ENCODE results near the gene CAPN12.

DNA sequence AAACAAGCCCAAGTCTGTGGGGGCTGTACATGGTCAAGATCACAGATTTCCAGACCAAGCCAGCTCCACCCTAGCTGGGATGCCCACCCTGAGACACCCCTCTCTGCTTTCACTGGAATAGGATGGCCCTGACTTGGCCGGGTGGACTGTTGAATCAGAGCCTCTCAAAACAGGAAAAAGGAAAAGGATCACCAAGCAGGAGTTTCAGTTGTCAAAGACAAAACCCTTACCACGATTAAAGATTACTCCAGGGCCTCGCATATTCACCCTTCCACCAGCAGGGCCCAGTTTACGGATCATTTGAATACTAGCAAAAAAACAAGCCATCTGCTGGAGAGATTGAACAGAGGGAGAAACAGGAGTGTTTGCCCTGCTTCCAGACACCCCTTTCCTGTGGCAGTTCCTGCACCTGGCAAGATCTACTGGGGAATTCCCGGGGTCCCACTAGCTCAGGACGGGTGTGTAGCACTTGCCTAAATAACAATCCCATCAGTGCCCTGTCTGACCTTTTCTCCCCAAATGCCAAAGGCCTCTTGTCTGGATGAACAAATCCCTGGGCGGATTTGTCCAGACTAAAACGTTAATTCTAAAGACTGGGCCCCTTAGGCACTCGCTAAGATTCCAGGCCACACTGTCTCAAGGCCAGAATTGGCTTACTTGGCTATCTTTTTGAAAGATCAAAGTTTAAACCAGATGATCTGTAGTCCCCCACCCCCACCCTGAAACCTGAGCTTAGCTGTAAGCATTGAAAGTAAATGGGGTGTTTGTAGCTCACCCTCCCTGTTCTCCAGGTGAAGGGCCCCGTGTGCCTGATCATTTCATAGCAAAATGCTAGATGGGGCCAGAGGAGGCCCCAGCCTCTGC, 58.4 kb downstream of the CAPN12 start:
- TF ChIP-seq, protein P1, sequence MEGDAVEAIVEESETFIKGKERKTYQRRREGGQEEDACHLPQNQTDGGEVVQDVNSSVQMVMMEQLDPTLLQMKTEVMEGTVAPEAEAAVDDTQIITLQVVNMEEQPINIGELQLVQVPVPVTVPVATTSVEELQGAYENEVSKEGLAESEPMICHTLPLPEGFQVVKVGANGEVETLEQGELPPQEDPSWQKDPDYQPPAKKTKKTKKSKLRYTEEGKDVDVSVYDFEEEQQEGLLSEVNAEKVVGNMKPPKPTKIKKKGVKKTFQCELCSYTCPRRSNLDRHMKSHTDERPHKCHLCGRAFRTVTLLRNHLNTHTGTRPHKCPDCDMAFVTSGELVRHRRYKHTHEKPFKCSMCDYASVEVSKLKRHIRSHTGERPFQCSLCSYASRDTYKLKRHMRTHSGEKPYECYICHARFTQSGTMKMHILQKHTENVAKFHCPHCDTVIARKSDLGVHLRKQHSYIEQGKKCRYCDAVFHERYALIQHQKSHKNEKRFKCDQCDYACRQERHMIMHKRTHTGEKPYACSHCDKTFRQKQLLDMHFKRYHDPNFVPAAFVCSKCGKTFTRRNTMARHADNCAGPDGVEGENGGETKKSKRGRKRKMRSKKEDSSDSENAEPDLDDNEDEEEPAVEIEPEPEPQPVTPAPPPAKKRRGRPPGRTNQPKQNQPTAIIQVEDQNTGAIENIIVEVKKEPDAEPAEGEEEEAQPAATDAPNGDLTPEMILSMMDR (conservative IDR thresholded peaks at IDR 0.05 in 1 of 2, IDR thresholded peaks at IDR 0.05 in 1 of 2; ENCODE audit: extremely low read depth in 1 of 2, insufficient read depth in 1 of 2, low read depth in 1 of 2, low read length in 2 of 2), result peak; percentile 52 to 56
- no peak for TF ChIP-seq EZH2 (IDR thresholded peaks at IDR 0.05; ENCODE audit: borderline replicate concordance, low read length)

All from mammary epithelial cell (primary cell).